SK-N-MC (cell line): Measurements from ENCODE around the gene IQCC.

ENCODE experiments used
- EZH2 ChIP-seq: fragments of 200-600 bp; sonication (generic); IDR thresholded peaks from one replicate; pipeline ENCODE4 v1.6.1; 2017; ENCODE audit warnings: antibody characterized with exemption
- FOXP2 ChIP-seq: optimal IDR thresholded peaks from 2 replicates; pipeline ENCODE3; 2011; ENCODE audit warnings: mild to moderate bottlenecking, moderate library complexity; ENCODE audit not compliant: insufficient read depth; ENCODE audit errors: extremely low read length, control extremely low read depth
- POLR2AphosphoS5 ChIP-seq: IDR thresholded peaks from 2 replicates; pipeline ENCODE4 v1.6.1; 2012; ENCODE audit warnings: mild to moderate bottlenecking, low read depth, low read length, borderline replicate concordance

DNA sequence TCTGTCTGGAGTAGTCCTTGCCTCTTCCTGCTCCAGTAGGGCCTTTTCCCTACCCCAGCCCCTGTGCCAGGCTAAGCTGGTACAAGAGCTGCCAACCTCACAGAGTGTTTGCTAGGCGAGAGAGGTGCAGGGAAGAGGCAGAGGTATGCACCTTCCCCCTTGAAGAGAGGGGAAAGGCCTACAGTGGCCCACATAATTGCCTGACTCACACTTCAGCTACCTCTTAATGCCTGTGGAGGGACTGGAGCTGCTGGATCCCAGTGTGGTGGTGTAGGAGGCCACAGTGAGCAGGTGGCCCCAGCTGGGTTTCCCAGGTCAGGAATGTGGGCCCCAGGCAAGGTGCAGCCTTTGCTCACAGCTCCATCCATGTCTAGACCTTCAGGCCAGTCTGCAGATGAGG is 8.4 kb upstream of the IQCC start:
- TF ChIP-seq EZH2, result no peak
- no peak for TF ChIP-seq POLR2AphosphoS5
- TF ChIP-seq FOXP2, result no peak
